Peyer's patch (tissue), 4 donors: ENCODE measurements around the gene PALD1.

ENCODE experiments used
- POLR2A ChIP-seq, 2 donors: fragments of 450-650 bp; IDR thresholded peaks; one replicate each; pipeline ENCODE4 v1.5.1; 2017; ENCODE audit warnings: antibody characterized with exemption in 2 of 2, mild to moderate bottlenecking in 2 of 2, moderate library complexity in 2 of 2
- TF ChIP-seq, protein P1 (sequence below), 6 experiments: fragments of 450-650 bp in 4 of 6; fragments of 200-600 bp in 2 of 6; sonication (generic) in 1 of 6; IDR thresholded peaks; one replicate each; pipeline ENCODE4 v1.5.1; 2017 to 2019; ENCODE audit warnings: antibody characterized with exemption in 6 of 6, mild to moderate bottlenecking in 3 of 6, moderate library complexity in 1 of 6

DNA sequence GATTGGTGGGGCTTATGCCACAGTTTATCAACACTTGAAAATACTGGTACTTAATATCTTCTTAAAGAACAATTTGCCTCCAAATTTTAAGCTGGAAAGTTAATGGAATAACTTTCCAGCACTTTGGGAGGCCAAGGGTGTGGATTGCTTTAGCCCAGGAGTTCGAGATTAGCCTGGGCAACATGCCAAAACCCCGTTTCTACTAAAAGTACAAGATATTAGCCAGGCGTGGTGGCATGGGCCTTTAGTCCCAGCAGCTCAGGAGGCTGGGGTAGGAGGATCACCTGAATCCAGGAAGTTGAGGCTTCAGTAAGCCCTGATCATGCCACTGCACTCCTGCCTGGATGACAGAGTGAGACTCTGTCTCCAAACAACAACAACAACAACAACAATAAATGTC lies 68.0 kb downstream of the PALD1 start:
- TF ChIP-seq, protein P1, sequence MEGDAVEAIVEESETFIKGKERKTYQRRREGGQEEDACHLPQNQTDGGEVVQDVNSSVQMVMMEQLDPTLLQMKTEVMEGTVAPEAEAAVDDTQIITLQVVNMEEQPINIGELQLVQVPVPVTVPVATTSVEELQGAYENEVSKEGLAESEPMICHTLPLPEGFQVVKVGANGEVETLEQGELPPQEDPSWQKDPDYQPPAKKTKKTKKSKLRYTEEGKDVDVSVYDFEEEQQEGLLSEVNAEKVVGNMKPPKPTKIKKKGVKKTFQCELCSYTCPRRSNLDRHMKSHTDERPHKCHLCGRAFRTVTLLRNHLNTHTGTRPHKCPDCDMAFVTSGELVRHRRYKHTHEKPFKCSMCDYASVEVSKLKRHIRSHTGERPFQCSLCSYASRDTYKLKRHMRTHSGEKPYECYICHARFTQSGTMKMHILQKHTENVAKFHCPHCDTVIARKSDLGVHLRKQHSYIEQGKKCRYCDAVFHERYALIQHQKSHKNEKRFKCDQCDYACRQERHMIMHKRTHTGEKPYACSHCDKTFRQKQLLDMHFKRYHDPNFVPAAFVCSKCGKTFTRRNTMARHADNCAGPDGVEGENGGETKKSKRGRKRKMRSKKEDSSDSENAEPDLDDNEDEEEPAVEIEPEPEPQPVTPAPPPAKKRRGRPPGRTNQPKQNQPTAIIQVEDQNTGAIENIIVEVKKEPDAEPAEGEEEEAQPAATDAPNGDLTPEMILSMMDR (IDR thresholded peaks at IDR 0.05) = no peak
- TF ChIP-seq POLR2A (IDR thresholded peaks at IDR 0.05) = no peak
